ENCODE data around the gene ACO1.

DNA sequence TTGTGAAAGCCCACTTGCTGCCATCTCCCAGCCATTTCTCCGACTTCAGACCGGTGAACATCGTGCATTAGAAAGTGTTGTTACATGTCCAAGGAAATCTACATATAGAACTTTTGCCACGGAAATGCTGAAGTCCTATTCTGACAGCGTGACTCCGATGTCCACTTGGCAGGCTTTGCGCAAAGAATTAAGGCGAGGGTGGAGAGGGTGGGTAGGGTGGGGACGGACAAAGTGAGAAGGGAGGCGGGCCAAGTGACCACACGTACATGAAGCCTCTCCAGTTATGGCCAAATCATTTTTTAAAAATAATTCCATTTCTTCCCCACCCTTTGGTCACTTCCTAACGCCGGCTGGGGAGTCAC, 460 bp upstream of the ACO1 start:
- TF ChIP-seq POLR2A (IDR thresholded peaks at IDR 0.05; ENCODE audit: low read depth, low read length) (no peak), POU2F2 (IDR thresholded peaks at IDR 0.05; ENCODE audit: low read depth, low read length) (no peak)
